Activated T-cell treated with anti-CD3 and anti-CD28 coated beads for 1 hour (primary cell): ENCODE data around the gene EEF1A2.

Source experiments
- DNase-seq: peaks from one replicate; pipeline ENCODE4 v3.0.0-alpha.2; 2020; ENCODE audit warnings: low read depth

Gene EEF1A2

GRCh38 chr20:63499338-63499969 is 571 bp upstream of the EEF1A2 start:
- no peak for DNase-seq

GRCh38 chr20:63497946-63498935 is 642 bp downstream of the EEF1A2 start:
- DNase-seq: no peak

GRCh38 chr20:63497138-63497945 is 1.5 kb downstream of the EEF1A2 start:
- DNase-seq: no peak

GRCh38 chr20:63496596-63497120 is 2.2 kb downstream of the EEF1A2 start:
- no peak for DNase-seq

- peak; percentile 80 for DNase-seq
Measured at GRCh38 chr20:63495741-63496595, 2.9 kb downstream of the EEF1A2 start.

GRCh38 chr20:63495167-63495720 is 3.6 kb downstream of the EEF1A2 start:
- no peak for DNase-seq

- no peak for DNase-seq
Measured at GRCh38 chr20:63494420-63495166, 4.3 kb downstream of the EEF1A2 start.

GRCh38 chr20:63494084-63494419 is 4.8 kb downstream of the EEF1A2 start:
- DNase-seq: no peak

GRCh38 chr20:63493563-63494020 is 5.3 kb downstream of the EEF1A2 start:
- DNase-seq: no peak

- DNase-seq: no peak
Measured at GRCh38 chr20:63492982-63493381, 5.9 kb downstream of the EEF1A2 start.

- DNase-seq: no peak
Measured at GRCh38 chr20:63492518-63492917, 6.4 kb downstream of the EEF1A2 start.

- DNase-seq: no peak
Measured at GRCh38 chr20:63491635-63492230, 7.2 kb downstream of the EEF1A2 start.

GRCh38 chr20:63491078-63491477 is 7.8 kb downstream of the EEF1A2 start:
- no peak for DNase-seq

- DNase-seq: no peak
Measured at GRCh38 chr20:63490416-63490815, 8.5 kb downstream of the EEF1A2 start.

- no peak for DNase-seq
Measured at GRCh38 chr20:63488315-63489251, 10.3 kb downstream of the EEF1A2 start.

GRCh38 chr20:63487781-63488241 is 11.1 kb downstream of the EEF1A2 start:
- no peak for DNase-seq

GRCh38 chr20:63487116-63487764 is 11.6 kb downstream of the EEF1A2 start:
- no peak for DNase-seq

- no peak for DNase-seq
Measured at GRCh38 chr20:63486300-63486855, 12.5 kb downstream of the EEF1A2 start.
